ENCODE measurements around the gene MYH6. TPM values are rescaled to one million over a fixed set of nuclear protein-coding genes. Genes with fewer than 3 reads are reported as not detected.
A peak's percentile ranks its signal among the peaks of the same experiment; 100 is the strongest.

The MYH6 gene
- total and polyA plus RNA-seq, 4 donors, result 0.11 to 0.16 TPM; not detected in 2

DNA sequence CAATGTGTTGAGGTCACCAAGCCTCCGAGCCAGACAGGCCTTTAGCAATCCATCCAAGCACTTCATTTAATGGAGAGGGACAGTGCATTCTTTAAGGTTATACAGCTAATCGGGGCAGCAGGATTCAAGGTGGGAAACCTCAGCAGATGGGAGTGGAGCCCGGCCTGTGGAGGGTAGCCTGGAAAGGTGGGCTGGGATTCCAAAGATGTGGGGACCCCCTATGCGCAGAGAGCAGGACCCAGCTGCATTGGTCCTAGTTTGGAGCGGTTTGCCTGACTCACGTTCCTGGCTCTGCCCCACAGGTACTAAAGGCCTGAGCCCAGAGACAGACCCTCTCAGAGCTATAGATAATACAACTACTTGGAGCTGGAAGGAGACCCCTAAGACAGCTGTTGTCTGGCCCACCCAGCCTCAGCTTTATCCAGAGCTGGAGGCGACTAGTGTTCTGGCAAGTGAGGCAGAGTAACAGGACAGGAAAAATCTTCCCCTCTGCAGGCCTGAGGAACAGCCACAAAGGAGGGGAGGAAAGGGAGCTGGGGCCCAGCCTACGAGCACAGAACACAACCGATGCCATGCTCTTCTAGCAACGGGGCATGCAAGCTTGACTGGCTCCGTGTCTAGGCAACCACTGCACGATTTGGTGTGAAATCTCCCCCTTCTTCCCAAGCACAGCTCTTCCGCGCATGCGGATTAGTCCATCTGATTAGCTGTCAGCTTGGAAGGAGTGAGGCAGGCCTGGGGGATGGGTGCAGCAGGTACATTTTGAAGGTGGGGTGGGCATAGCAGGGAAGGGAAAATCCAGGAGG, 28.5 kb upstream of the MYH6 start:
- Histone ChIP-seq H3K4me1 (ENCODE audit: control insufficient read depth, insufficient read depth, low read length) (peaks cover 41% of the 10 kb centered on the region), H3K4me3 (ENCODE audit: low read depth, low read length) (no peak overlapping the region), H3K36me3 (ENCODE audit: control insufficient read depth, insufficient read depth, low read length) (no peaks in the 10 kb centered on the region), H3K9me3 (ENCODE audit: control insufficient read depth, insufficient read depth, low read length) (no peaks in the 10 kb centered on the region), H3K27ac (ENCODE audit: low read depth, low read length) (peak overlapping the region; percentile 86), H3K27me3 (ENCODE audit: control insufficient read depth, insufficient read depth, low read length) (no peaks in the 10 kb centered on the region)
- WGBS (ENCODE audit: insufficient coverage), result 21% methylated on average over 10 of the region's 15 CpGs
- peak; percentile 84 to 99 (median 90) for DNase-seq (ENCODE audit: low read depth in 4 of 6, low spot score in 6 of 6)

DNA sequence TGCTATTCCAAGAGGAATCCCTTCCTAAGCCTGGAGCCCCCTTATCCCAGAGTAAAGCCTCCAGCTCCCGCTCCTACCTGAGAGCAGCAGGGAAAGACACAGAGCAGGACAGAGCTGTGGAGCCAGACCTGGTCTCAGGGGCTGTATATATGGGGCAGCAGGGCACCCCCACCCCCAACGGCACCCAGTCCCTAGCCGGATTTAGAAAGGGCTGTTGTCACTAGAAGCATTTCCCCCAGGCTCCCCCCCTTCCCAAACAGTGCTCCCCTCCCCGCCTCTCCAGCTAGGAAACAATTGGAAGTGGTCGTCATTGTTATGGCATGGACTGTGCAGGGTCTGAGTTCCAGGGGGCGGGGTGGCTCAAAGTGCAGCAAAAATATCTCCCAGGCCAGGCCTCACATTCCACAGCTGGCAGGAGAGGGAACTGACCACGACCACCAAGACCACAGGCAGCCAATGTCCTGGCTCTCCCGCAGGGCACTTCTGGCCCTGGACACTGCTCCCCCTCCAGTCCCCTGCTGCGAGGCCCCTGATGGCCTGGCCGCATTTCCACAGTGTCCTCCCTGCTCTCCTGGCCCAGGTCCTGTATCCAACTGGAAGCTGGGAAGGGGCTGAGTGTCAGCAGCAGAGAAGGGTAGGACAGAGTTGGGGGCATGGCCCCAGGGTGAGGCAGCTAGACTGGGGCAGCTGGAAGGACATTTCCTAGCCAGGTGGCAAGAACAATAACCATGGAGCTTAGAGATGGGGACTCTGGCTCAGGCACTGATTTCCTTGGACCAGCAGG, 27.7 kb upstream of the MYH6 start, which contains the start of gene MYH7:
MYH7 (minus strand) TSS at position 118 of the 784 bp plus-strand sequence. CDS start 1,928 bp downstream, outside the sequence.
- WGBS (ENCODE audit: insufficient coverage), result 33% methylated on average over 7 of the region's 10 CpGs
- H3K27ac ChIP-seq (ENCODE audit: low read depth, low read length), result peak within 1 kb of the TSS; percentile 86
- no peak within 1 kb of the TSS for H3K4me3 ChIP-seq (ENCODE audit: low read depth, low read length)
- no peaks in the 10 kb centered on the region for H3K9me3 ChIP-seq (ENCODE audit: control insufficient read depth, insufficient read depth, low read length)
- DNase-seq (ENCODE audit: low read depth in 4 of 6, low spot score in 6 of 6), result peak in 2 of 6 donors; percentile 27 to 57
- H3K27me3 ChIP-seq (ENCODE audit: control insufficient read depth, insufficient read depth, low read length), result no peaks in the 10 kb centered on the region
- H3K36me3 ChIP-seq (ENCODE audit: control insufficient read depth, insufficient read depth, low read length), result no peaks in the 10 kb centered on the region
- peaks cover 47% of the 10 kb centered on the region for H3K4me1 ChIP-seq (ENCODE audit: control insufficient read depth, insufficient read depth, low read length)

DNA sequence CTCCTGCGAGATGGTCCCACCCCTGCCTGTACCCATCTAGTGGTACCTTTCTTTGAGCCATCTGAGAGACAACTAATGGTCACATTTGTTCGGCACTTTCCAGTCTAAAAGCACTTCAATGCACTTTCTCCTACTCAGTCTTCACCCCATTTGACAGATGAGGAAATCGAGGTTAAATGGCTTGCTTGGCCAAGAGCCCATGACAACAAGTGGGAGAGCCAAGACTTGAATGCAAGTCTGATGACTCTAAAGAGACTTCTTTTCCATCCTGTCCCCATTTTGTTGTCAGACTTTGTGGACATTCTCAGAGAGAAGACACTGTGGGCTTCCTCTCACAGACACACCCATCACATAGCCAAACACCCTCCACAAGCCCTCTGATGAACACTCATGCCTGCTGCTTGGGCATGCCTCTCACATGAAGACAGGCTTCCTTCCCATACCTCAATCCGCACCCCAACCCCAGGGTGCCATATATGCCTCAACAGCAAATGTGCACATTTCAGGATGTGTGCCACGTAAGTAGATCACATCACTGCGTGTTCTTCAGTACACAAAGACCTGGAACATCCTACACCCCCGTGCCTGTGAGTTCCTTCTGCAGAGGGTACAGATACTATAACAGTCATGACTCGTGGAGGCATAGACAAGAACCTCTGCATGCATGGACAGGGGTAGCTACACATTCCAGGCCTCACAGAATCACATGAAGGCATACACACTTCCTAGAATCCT, 26.6 kb upstream of the MYH6 start:
- no peak overlapping the region for H3K27ac ChIP-seq (ENCODE audit: low read depth, low read length)
- no peak overlapping the region for H3K4me3 ChIP-seq (ENCODE audit: low read depth, low read length)
- DNase-seq (ENCODE audit: low read depth in 4 of 6, low spot score in 6 of 6), result no peak
- H3K4me1 ChIP-seq (ENCODE audit: control insufficient read depth, insufficient read depth, low read length), result peaks cover 56% of the 10 kb centered on the region
- H3K9me3 ChIP-seq (ENCODE audit: control insufficient read depth, insufficient read depth, low read length), result no peaks in the 10 kb centered on the region
- no peaks in the 10 kb centered on the region for H3K36me3 ChIP-seq (ENCODE audit: control insufficient read depth, insufficient read depth, low read length)
- H3K27me3 ChIP-seq (ENCODE audit: control insufficient read depth, insufficient read depth, low read length), result no peaks in the 10 kb centered on the region
- 74% methylated on average over 8 of the region's 8 CpGs for WGBS (ENCODE audit: insufficient coverage)

DNA sequence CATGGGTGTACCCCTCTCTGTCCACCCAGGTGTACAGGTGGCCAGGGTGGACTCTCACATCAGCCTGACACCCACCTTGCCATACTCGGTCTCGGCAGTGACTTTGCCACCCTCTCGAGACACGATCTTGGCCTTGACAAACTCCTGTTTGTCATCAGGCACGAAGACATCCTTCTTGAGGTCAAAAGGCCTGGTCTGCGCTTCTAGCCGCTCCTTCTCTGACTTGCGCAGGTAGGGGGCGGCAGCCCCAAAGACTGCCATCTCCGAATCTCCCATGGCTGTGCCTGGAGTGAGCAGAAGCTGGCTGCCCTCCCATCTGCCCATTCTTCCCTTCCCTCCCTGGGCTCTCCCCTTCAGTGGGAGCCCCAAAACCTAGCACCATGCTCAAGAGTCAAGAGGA, 25.4 kb upstream of the MYH6 start:
- WGBS (ENCODE audit: insufficient coverage), result 76% methylated on average over 10 of the region's 10 CpGs
- no peak for DNase-seq (ENCODE audit: low read depth in 4 of 6, low spot score in 6 of 6)
- Histone ChIP-seq H3K36me3 (ENCODE audit: control insufficient read depth, insufficient read depth, low read length) (no peaks in the 10 kb centered on the region), H3K27ac (ENCODE audit: low read depth, low read length) (no peak overlapping the region), H3K9me3 (ENCODE audit: control insufficient read depth, insufficient read depth, low read length) (no peaks in the 10 kb centered on the region), H3K4me1 (ENCODE audit: control insufficient read depth, insufficient read depth, low read length) (peaks cover 52% of the 10 kb centered on the region), H3K4me3 (ENCODE audit: low read depth, low read length) (no peak overlapping the region), H3K27me3 (ENCODE audit: control insufficient read depth, insufficient read depth, low read length) (no peaks in the 10 kb centered on the region)

DNA sequence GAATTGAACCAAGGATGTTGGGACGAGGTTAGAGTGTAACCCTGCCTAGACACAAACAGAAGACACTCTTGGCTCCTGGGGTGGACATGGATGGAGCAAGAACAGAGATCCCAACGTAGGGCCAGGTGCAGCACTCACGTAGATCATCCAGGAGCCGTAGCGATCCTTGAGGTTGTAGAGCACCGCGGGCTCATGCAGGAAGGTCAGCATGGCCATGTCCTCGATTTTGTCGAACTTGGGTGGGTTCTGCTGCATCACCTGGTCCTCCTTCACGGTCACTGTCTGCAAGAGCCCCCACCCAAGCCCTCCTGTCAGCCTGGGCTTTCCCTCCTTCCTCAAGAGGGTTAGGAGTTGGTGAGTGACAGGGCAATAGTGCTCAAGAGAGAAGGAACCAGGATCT, 24.9 kb upstream of the MYH6 start:
- WGBS (ENCODE audit: insufficient coverage), result 96% methylated on average over 9 of the region's 10 CpGs
- no peak overlapping the region for H3K27ac ChIP-seq (ENCODE audit: low read depth, low read length)

DNA sequence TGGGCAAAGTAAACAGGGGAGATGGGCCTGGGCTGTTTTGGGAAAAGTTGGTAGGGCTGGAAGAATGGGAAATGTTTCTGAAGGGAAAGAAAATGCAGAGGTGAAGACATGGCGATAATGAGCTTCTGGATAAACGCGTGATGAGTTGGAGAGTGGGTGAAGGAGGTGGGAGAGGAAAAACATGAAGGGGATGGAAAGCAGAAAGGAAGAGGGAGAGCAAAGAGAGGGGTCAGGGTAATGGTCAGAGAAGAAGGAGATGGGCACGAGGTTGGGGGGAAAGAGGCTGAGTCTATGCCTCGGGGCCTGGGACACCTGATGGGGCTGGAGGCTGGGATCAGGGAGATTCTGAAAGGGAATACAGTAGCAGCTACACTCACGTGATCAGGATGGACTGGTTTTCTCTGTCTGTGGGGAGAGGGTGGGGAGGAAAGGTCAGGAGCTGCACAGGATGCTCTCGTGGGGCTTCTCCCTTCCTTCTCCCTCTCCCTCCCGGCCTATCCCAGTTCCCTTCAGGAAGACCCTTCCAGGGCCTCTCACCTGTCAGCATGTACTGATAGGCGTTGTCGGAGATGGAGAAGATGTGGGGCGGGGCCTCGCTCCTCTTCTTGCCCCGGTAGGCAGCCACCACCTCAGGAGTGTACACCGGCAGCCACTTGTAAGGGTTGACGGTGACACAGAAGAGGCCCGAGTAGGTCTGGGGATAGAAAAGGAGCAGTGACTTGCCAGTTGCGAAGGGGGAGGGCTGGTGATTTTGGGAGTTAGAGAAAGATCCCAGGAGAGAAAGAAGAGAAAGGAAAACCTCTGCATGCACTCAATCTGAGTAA, 24.2 kb upstream of the MYH6 start:
- H3K36me3 ChIP-seq (ENCODE audit: control insufficient read depth, insufficient read depth, low read length), result no peaks in the 10 kb centered on the region
- no peaks in the 10 kb centered on the region for H3K9me3 ChIP-seq (ENCODE audit: control insufficient read depth, insufficient read depth, low read length)
- 91% methylated on average over 14 of the region's 17 CpGs for WGBS (ENCODE audit: insufficient coverage)
- no peaks in the 10 kb centered on the region for H3K27me3 ChIP-seq (ENCODE audit: control insufficient read depth, insufficient read depth, low read length)
- DNase-seq (ENCODE audit: low read depth in 4 of 6, low spot score in 6 of 6), result no peak
- H3K4me1 ChIP-seq (ENCODE audit: control insufficient read depth, insufficient read depth, low read length), result peaks cover 40% of the 10 kb centered on the region
- H3K27ac ChIP-seq (ENCODE audit: low read depth, low read length), result no peak overlapping the region
- no peak overlapping the region for H3K4me3 ChIP-seq (ENCODE audit: low read depth, low read length)

More for the DNA sequence above, 24.9 kb upstream of the MYH6 start:
- Histone ChIP-seq H3K27me3 (ENCODE audit: control insufficient read depth, insufficient read depth, low read length) (no peaks in the 10 kb centered on the region), H3K9me3 (ENCODE audit: control insufficient read depth, insufficient read depth, low read length) (no peaks in the 10 kb centered on the region), H3K36me3 (ENCODE audit: control insufficient read depth, insufficient read depth, low read length) (no peaks in the 10 kb centered on the region), H3K4me3 (ENCODE audit: low read depth, low read length) (no peak overlapping the region), H3K4me1 (ENCODE audit: control insufficient read depth, insufficient read depth, low read length) (peaks cover 47% of the 10 kb centered on the region)
- no peak for DNase-seq (ENCODE audit: low read depth in 4 of 6, low spot score in 6 of 6)

DNA sequence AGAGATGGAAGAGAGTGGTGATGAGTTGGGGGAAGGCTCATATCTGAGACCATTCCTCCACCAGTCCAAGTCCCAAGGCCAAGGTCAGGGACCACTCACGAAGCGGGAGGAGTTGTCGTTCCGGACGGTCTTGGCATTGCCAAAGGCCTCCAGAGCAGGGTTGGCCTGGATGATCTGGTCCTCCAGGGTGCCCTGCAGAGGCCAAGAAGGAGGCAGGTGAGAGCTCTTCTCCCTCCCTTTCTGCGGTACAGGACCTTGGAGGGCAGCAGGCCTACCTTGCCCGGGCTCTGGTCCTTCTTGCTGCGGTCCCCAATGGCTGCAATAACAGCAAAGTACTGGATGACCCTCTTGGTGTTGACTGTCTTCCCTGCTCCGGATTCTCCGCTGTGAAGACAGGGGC, 23.4 kb upstream of the MYH6 start:
- H3K4me3 ChIP-seq (ENCODE audit: low read depth, low read length), result no peak overlapping the region
- no peaks in the 10 kb centered on the region for H3K9me3 ChIP-seq (ENCODE audit: control insufficient read depth, insufficient read depth, low read length)
- peak overlapping the region; percentile 51 for H3K27ac ChIP-seq (ENCODE audit: low read depth, low read length)
- no peaks in the 10 kb centered on the region for H3K27me3 ChIP-seq (ENCODE audit: control insufficient read depth, insufficient read depth, low read length)
- H3K4me1 ChIP-seq (ENCODE audit: control insufficient read depth, insufficient read depth, low read length), result peaks cover 32% of the 10 kb centered on the region
- WGBS (ENCODE audit: insufficient coverage), result 97% methylated on average over 5 of the region's 10 CpGs
- no peaks in the 10 kb centered on the region for H3K36me3 ChIP-seq (ENCODE audit: control insufficient read depth, insufficient read depth, low read length)
- no peak for DNase-seq (ENCODE audit: low read depth in 4 of 6, low spot score in 6 of 6)

DNA sequence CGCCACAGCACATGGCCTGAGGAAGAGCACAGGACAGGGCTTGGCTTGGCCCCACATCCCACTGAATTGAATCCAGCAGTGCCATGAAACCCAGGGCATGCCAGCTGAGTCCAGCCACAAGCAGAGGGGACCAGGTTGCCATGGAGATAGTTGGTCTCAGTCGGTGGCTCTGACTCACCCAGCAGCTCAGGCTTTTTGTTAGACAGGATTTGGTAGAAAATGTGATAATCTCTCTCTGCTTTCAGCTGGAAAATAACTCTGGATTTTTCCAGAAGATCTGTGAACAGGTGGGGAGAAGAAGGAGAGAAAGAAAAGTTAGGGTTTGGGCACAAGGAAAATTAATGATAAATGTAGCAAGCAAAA, 22.6 kb upstream of the MYH6 start:
- no peaks in the 10 kb centered on the region for H3K9me3 ChIP-seq (ENCODE audit: control insufficient read depth, insufficient read depth, low read length)
- no peaks in the 10 kb centered on the region for H3K36me3 ChIP-seq (ENCODE audit: control insufficient read depth, insufficient read depth, low read length)
- no peaks in the 10 kb centered on the region for H3K27me3 ChIP-seq (ENCODE audit: control insufficient read depth, insufficient read depth, low read length)
- DNase-seq (ENCODE audit: low read depth in 4 of 6, low spot score in 6 of 6), result peak; percentile 52 to 91 (median 66)
- H3K27ac ChIP-seq (ENCODE audit: low read depth, low read length), result peak overlapping the region; percentile 51
- H3K4me1 ChIP-seq (ENCODE audit: control insufficient read depth, insufficient read depth, low read length), result peaks cover 24% of the 10 kb centered on the region
- WGBS (ENCODE audit: insufficient coverage), result 28% methylated on average over 2 of the region's 2 CpGs
- no peak overlapping the region for H3K4me3 ChIP-seq (ENCODE audit: low read depth, low read length)

All from spinal cord (tissue), 10 donors.